Activated B cell treated with CpG ODN at 0.5 μM for 24 hours (primary cell): ENCODE data around the gene ATPAF2. TPM values are rescaled to one million over a fixed set of nuclear protein-coding genes. Genes with fewer than 3 reads are reported as not detected.

Experiments
- ATAC-seq: fragments of 200-7000 bp; cut with Tn5 transposase; one replicate; pipeline ENCODE4 v1.10.0; 2021; ENCODE audit warnings: low read depth, mild to moderate bottlenecking, moderate library complexity
- CTCF ChIA-PET: fragments of 350-600 bp; sonication (Branson Sonifier 250); formaldehyde crosslinking; loops from one replicate; lab custom pipeline; 2021; ENCODE audit warnings: antibody characterized with exemption; lab: Charles Lee
- POLR2A ChIA-PET: fragments of 350-600 bp; sonication (Branson Sonifier 250); formaldehyde crosslinking; loops from one replicate; lab custom pipeline; 2021; ENCODE audit warnings: antibody characterized with exemption; lab: Charles Lee
- DNase-seq: peaks from one replicate; pipeline ENCODE4 v3.0.0; 2022
- H3K27ac Mint-ChIP-seq: one replicate; pipeline ENCODE4 v1.8.0; 2020; ENCODE audit warnings: mixed read lengths
- H3K27me3 Mint-ChIP-seq: one replicate; pipeline ENCODE4 v1.8.0; 2021; ENCODE audit warnings: mixed read lengths
- H3K36me3 Mint-ChIP-seq: one replicate; pipeline ENCODE4 v1.8.0; 2021; ENCODE audit warnings: low read depth, mixed read lengths
- H3K4me1 Mint-ChIP-seq: one replicate; pipeline ENCODE4 v1.8.0; 2021; ENCODE audit warnings: mixed read lengths
- H3K4me3 Mint-ChIP-seq: one replicate; pipeline ENCODE4 v1.8.0; 2020; ENCODE audit warnings: mild to moderate bottlenecking, mixed read lengths
- H3K9me3 Mint-ChIP-seq: one replicate; pipeline ENCODE4 v1.8.0; 2020; ENCODE audit warnings: mixed read lengths
- intact Hi-C: fragments of 100-400 bp; cut with micrococcal nuclease; formaldehyde crosslinking; loops from one replicate; pipeline ENCODE4 v1.15.1; 2024
- total RNA-seq: library from RNA; stranded (reverse); gene quantifications from 2 replicates; pipeline ENCODE4 v1.2.3, GENCODE V29; 2022
- TF ChIP-seq, protein P1 (sequence below): fragments of 200-600 bp; IDR thresholded peaks from one replicate; pipeline ENCODE4 v1.8.0; 2022; ENCODE audit warnings: antibody characterized with exemption, mild to moderate bottlenecking

ATPAF2 gene
- total RNA-seq, 1 donor from 2014 or later = 69.1 TPM

DNA sequence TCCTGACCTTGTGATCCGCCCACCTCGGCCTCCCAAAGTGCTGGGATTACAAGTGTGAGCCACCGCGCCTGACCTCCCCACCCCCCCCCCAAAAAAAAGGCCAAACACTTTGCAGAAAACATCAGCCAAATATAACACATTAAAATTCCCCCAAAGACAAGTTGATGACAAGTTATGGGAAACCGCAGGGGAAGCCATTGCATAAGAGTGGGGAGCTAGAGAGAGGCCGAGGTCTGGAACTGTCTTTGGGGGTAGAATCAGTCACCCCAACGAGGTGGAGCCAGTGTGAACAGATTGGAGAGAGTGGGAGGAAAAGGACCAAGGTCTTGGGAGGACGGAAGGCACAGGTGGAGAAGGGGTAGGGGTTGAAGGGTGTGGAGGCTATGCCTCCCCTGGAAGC lies 63.5 kb downstream of the ATPAF2 start:
- DNase-seq (no peak), ATAC-seq (no peak)
- TF ChIP-seq, protein P1, sequence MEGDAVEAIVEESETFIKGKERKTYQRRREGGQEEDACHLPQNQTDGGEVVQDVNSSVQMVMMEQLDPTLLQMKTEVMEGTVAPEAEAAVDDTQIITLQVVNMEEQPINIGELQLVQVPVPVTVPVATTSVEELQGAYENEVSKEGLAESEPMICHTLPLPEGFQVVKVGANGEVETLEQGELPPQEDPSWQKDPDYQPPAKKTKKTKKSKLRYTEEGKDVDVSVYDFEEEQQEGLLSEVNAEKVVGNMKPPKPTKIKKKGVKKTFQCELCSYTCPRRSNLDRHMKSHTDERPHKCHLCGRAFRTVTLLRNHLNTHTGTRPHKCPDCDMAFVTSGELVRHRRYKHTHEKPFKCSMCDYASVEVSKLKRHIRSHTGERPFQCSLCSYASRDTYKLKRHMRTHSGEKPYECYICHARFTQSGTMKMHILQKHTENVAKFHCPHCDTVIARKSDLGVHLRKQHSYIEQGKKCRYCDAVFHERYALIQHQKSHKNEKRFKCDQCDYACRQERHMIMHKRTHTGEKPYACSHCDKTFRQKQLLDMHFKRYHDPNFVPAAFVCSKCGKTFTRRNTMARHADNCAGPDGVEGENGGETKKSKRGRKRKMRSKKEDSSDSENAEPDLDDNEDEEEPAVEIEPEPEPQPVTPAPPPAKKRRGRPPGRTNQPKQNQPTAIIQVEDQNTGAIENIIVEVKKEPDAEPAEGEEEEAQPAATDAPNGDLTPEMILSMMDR = no peak
- no peaks in the 10 kb centered on the region for H3K27me3 Mint-ChIP-seq
- intact Hi-C loops = no loop called here
- CTCF ChIA-PET = no interaction called here
- H3K36me3 Mint-ChIP-seq = peaks cover 2% of the 10 kb centered on the region
- no peak overlapping the region for H3K27ac Mint-ChIP-seq
- no peak overlapping the region for H3K4me3 Mint-ChIP-seq
- H3K4me1 Mint-ChIP-seq = peaks cover 22% of the 10 kb centered on the region
- no peaks in the 10 kb centered on the region for H3K9me3 Mint-ChIP-seq
- POLR2A ChIA-PET = no interaction called here

DNA sequence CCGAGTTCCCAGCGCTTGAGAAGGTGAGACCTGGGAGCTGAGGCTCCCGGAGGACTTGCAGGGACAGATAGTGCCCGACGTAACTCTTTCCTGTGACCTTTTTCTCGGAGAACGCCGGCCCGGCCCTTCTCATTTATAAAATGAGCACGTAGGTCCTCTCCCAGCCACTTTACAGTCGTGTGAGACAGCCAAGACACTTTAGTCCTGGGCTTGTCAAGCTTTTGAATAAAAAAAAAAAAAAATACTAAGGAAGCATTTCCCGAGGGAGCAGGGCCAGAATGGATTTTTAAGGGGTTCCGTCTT lies 66.1 kb downstream of the ATPAF2 start:
- Mint-ChIP-seq H3K36me3 (peaks cover 2% of the 10 kb centered on the region), H3K27ac (peak overlapping the region; percentile 87), H3K4me1 (peaks cover 22% of the 10 kb centered on the region), H3K9me3 (no peaks in the 10 kb centered on the region), H3K27me3 (no peaks in the 10 kb centered on the region), H3K4me3 (peak overlapping the region; percentile 94)
- intact Hi-C loops = loop anchor here (1.0 to 5.0 kb wide), 10 partner anchors 60 to 691 kb away; partner anchors contain the start of genes ATPAF2, COPS3, DRG2 and GID4
- ATAC-seq (no peak), DNase-seq (no peak)
- TF ChIP-seq, protein P1 = no peak
- ChIA-PET CTCF (interaction anchor here (1.6 kb wide), 1 partner anchor 70 kb away, joined by 4 read pairs; no protein-coding TSS in a partner anchor), POLR2A (interaction anchor here (0.9 to 1.4 kb wide), 4 partner anchors 15 to 219 kb away, joined by 5 to 7 read pairs (median 6); partner anchors contain the start of genes ATPAF2 and GID4)

DNA sequence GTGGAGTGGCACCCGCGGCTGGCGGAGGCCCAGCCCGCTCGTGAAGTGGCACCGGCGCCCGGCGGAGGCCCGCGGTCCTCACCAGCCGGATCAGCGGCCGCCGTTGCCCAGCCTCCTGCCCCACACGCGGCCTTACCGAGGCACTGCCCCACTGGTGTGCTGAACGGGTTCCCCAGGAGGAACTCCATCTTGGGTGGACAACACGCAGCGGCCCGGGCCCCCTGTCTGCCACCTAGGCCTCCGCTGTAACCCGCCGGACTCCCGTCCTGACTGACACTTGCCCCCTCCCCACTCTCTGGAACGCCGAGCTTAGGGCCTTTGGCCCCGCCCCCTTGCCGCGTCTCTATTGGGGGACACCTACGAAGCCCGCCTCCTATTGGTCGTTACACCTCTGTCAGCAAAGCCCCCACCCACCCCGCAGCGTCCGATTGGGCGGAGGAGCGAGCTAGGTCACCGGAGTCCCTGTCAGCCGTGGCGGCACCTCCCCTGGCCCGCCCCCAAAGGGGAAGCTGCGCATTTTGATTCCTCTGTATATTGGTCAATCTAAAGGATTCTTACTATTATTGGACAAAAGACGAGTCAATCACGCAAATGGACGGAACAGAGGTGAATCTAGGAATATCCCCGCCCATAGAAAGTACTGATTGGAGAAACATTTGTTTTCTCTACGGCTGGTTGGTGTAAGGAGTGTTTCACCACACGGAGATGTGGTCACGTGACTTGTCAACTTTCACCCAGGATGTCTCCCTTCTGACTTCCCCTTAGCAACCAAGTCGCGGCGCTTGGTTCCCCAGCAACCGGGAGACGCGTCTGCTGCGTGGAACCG lies 66.6 kb downstream of the ATPAF2 start, which contains the start of the genes DRC3 and TOM1L2:
Gene DRC3, plus strand, starts transcription at position 737 of the 826 bp plus-strand sequence. CDS start 4,737 bp downstream, outside the sequence.
Gene TOM1L2, minus strand, starts transcription at position 275 of the 826 bp plus-strand sequence. Its CDS starts 87 bp downstream, at position 188.
- ChIA-PET CTCF (interaction anchor here (1.6 kb wide), 1 partner anchor 71 kb away, joined by 4 read pairs; no protein-coding TSS in a partner anchor), POLR2A (interaction anchor here (0.6 to 1.4 kb wide), 8 partner anchors 14 to 1437 kb away, joined by 3 to 7 read pairs (median 5); partner anchors contain the start of genes ATPAF2, GID4 and PEMT)
- TF ChIP-seq, protein P1 = no peak
- Mint-ChIP-seq H3K27me3 (no peaks in the 10 kb centered on the region), H3K4me3 (peak within 1 kb of the TSS; percentile 94), H3K36me3 (peaks cover 2% of the 10 kb centered on the region), H3K27ac (peak within 1 kb of the TSS; percentile 87), H3K4me1 (peaks cover 22% of the 10 kb centered on the region), H3K9me3 (no peaks in the 10 kb centered on the region)
- peak; percentile 91 for ATAC-seq
- DNase-seq = peak; percentile 97
- intact Hi-C loops = loop anchor here (1.0 to 5.0 kb wide), 10 partner anchors 61 to 690 kb away; partner anchors contain the start of genes ATPAF2, COPS3, DRG2 and GID4

DNA sequence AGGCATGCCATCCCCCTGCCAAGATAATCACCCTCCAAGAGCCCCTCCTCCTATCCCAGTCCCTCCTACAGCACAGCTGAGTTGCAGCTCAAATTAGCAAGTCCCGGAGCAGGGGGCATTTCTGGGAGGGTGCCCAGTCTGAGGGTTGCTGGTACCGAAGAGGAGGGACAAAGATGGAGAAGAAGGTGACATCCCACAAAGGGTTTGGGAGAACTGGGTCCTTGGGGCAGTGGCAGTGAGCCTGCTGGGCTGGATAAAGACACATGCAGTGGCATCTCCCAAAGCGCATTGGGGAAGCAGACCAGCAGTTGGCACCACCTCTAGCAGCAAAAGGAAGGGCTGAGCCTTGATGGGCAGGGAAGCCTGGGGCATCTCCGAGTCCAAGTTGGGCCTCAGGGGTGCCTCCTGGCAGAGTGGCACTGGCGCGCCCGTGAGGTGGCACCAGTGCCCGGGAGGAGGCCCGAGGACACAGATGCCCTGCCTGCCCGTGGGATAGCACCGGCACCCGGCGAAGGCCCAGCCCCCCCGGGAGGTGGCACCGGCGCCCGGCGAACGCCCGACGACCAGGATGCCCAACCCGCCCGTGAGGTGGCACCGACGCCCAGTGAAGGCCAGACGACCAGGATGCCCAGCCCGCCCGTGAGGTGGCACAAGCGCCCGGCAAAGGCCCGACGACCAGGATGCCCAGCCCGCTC lies 67.4 kb downstream of the ATPAF2 start:
- ATAC-seq (no peak), DNase-seq (no peak)
- H3K4me1 Mint-ChIP-seq = peaks cover 22% of the 10 kb centered on the region
- ChIA-PET POLR2A (interaction anchor here (0.7 to 1.4 kb wide), 6 partner anchors 13 to 1436 kb away, joined by 3 to 7 read pairs (median 4); partner anchors contain the start of genes ATPAF2, GID4 and PEMT), CTCF (interaction anchor here (1.6 kb wide), 1 partner anchor 72 kb away, joined by 4 read pairs; no protein-coding TSS in a partner anchor)
- no peaks in the 10 kb centered on the region for H3K9me3 Mint-ChIP-seq
- peaks cover 2% of the 10 kb centered on the region for H3K36me3 Mint-ChIP-seq
- no peak overlapping the region for H3K27ac Mint-ChIP-seq
- intact Hi-C loops = loop anchor here (1.0 to 5.0 kb wide), 10 partner anchors 62 to 689 kb away; partner anchors contain the start of genes ATPAF2, COPS3, DRG2 and GID4
- peak overlapping the region; percentile 76 for H3K4me3 Mint-ChIP-seq
- TF ChIP-seq, protein P1 = no peak
- no peaks in the 10 kb centered on the region for H3K27me3 Mint-ChIP-seq
